Duodenal mucosa (tissue), 2 donors: Measurements from ENCODE around the gene STH.
"Not testable (repeated sequence)": the region's sequence is repeated elsewhere in the genome, so short reads cannot be mapped to it uniquely, and the experiment has no call there.

Source experiments
- H3K27ac ChIP-seq: one replicate; pipeline ENCODE4 v1.7.0; 2013; ENCODE audit warnings: low read depth, low read length
- H3K27me3 ChIP-seq, 2 donors: one replicate each; pipeline ENCODE4 v1.7.0; 2013; ENCODE audit warnings: low read length in 2 of 2, control low read depth in 1 of 2; ENCODE audit not compliant: insufficient read depth in 2 of 2, control insufficient read depth in 1 of 2
- H3K36me3 ChIP-seq, 2 donors: one replicate each; pipeline ENCODE4 v1.7.0; 2013; ENCODE audit warnings: low read length in 2 of 2, control low read depth in 1 of 2; ENCODE audit not compliant: insufficient read depth in 2 of 2, control insufficient read depth in 1 of 2
- H3K4me1 ChIP-seq, 2 donors: one replicate each; pipeline ENCODE4 v1.7.0; 2013; ENCODE audit warnings: low read length in 2 of 2, control low read depth in 1 of 2; ENCODE audit not compliant: insufficient read depth in 2 of 2, control insufficient read depth in 1 of 2
- H3K4me3 ChIP-seq, 2 donors: one replicate each; pipeline ENCODE4 v1.7.0; 2013; ENCODE audit warnings: low read length in 2 of 2, low read depth in 1 of 2
- H3K9ac ChIP-seq, 2 donors: one replicate each; pipeline ENCODE4 v1.7.0; 2013; ENCODE audit warnings: low read length in 2 of 2, low read depth in 1 of 2
- H3K9me3 ChIP-seq, 2 donors: one replicate each; pipeline ENCODE4 v1.7.0; 2013; ENCODE audit warnings: low read length in 2 of 2, control low read depth in 1 of 2; ENCODE audit not compliant: control insufficient read depth in 1 of 2

STH gene

DNA sequence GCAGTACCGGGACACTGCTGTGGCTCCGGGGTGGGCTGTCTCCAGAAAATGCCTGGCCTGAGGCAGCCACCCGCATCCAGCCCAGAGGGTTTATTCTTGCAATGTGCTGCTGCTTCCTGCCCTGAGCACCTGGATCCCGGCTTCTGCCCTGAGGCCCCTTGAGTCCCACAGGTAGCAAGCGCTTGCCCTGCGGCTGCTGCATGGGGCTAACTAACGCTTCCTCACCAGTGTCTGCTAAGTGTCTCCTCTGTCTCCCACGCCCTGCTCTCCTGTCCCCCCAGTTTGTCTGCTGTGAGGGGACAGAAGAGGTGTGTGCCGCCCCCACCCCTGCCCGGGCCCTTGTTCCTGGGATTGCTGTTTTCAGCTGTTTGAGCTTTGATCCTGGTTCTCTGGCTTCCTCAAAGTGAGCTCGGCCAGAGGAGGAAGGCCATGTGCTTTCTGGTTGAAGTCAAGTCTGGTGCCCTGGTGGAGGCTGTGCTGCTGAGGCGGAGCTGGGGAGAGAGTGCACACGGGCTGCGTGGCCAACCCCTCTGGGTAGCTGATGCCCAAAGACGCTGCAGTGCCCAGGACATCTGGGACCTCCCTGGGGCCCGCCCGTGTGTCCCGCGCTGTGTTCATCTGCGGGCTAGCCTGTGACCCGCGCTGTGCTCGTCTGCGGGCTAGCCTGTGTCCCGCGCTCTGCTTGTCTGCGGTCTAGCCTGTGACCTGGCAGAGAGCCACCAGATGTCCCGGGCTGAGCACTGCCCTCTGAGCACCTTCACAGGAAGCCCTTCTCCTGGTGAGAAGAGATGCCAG lies 12.9 kb downstream of the STH start:
- Histone ChIP-seq H3K36me3 (no peaks in the 10 kb centered on the region), H3K27me3 (no peaks in the 10 kb centered on the region), H3K9ac (no peak overlapping the region), H3K4me3 (no peak overlapping the region), H3K27ac (no peak overlapping the region), H3K9me3 (no peaks in the 10 kb centered on the region), H3K4me1 (no peaks in the 10 kb centered on the region)

DNA sequence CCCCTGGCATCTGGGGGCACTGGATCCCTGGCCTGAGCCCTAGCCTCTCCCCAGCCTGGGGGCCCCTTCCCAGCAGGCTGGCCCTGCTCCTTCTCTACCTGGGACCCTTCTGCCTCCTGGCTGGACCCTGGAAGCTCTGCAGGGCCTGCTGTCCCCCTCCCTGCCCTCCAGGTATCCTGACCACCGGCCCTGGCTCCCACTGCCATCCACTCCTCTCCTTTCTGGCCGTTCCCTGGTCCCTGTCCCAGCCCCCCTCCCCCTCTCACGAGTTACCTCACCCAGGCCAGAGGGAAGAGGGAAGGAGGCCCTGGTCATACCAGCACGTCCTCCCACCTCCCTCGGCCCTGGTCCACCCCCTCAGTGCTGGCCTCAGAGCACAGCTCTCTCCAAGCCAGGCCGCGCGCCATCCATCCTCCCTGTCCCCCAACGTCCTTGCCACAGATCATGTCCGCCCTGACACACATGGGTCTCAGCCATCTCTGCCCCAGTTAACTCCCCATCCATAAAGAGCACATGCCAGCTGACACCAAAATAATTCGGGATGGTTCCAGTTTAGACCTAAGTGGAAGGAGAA lies 13.5 kb downstream of the STH start:
- Histone ChIP-seq H3K27ac (no peak overlapping the region), H3K4me3 (no peak overlapping the region), H3K9ac (no peak overlapping the region), H3K4me1 (no peaks in the 10 kb centered on the region), H3K9me3 (no peaks in the 10 kb centered on the region), H3K27me3 (no peaks in the 10 kb centered on the region), H3K36me3 (no peaks in the 10 kb centered on the region)

DNA sequence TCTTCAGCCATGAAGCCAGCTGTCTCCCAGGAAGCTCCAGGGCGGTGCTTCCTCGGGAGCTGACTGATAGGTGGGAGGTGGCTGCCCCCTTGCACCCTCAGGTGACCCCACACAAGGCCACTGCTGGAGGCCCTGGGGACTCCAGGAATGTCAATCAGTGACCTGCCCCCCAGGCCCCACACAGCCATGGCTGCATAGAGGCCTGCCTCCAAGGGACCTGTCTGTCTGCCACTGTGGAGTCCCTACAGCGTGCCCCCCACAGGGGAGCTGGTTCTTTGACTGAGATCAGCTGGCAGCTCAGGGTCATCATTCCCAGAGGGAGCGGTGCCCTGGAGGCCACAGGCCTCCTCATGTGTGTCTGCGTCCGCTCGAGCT lies 14.1 kb downstream of the STH start:
- no peak overlapping the region for H3K9ac ChIP-seq
- no peaks in the 10 kb centered on the region for H3K36me3 ChIP-seq
- H3K27ac ChIP-seq = no peak overlapping the region
- H3K9me3 ChIP-seq = no peaks in the 10 kb centered on the region
- no peaks in the 10 kb centered on the region for H3K4me1 ChIP-seq
- no peak overlapping the region for H3K4me3 ChIP-seq
- H3K27me3 ChIP-seq = no peaks in the 10 kb centered on the region

DNA sequence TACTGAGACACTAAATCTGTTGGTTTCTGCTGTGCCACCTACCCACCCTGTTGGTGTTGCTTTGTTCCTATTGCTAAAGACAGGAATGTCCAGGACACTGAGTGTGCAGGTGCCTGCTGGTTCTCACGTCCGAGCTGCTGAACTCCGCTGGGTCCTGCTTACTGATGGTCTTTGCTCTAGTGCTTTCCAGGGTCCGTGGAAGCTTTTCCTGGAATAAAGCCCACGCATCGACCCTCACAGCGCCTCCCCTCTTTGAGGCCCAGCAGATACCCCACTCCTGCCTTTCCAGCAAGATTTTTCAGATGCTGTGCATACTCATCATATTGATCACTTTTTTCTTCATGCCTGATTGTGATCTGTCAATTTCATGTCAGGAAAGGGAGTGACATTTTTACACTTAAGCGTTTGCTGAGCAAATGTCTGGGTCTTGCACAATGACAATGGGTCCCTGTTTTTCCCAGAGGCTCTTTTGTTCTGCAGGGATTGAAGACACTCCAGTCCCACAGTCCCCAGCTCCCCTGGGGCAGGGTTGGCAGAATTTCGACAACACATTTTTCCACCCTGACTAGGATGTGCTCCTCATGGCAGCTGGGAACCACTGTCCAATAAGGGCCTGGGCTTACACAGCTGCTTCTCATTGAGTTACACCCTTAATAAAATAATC lies 14.6 kb downstream of the STH start:
- H3K36me3 ChIP-seq = no peaks in the 10 kb centered on the region
- H3K9ac ChIP-seq = no peak overlapping the region
- no peaks in the 10 kb centered on the region for H3K9me3 ChIP-seq
- H3K4me3 ChIP-seq = no peak overlapping the region
- H3K4me1 ChIP-seq = no peaks in the 10 kb centered on the region
- no peaks in the 10 kb centered on the region for H3K27me3 ChIP-seq
- no peak overlapping the region for H3K27ac ChIP-seq

DNA sequence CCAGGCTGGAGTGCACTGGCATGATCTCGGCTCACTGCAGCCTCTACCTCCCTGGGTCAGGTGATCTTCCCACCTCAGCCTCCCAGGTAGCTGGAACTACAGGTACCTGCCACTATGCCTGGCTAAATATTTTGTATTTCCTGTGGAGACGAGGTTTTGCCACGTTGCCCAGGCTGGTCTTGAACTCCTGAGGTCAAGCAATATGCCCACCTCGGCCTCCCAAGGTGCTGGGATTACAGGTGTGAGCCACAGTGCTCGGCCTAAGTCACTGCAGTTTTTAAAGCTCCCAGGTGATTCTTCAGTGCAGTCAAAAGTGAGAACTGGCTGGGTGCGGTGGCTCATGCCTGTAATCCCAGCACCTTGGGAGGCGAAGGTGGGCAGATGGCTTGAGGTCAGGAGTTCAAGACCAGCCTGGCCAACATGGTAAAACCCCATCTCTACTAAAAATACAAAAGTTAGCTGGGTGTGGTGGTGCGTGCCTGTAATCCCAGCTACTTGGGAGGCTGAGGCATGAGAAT lies 20.4 kb downstream of the STH start:
- not testable (repeated sequence) for H3K27ac ChIP-seq

DNA sequence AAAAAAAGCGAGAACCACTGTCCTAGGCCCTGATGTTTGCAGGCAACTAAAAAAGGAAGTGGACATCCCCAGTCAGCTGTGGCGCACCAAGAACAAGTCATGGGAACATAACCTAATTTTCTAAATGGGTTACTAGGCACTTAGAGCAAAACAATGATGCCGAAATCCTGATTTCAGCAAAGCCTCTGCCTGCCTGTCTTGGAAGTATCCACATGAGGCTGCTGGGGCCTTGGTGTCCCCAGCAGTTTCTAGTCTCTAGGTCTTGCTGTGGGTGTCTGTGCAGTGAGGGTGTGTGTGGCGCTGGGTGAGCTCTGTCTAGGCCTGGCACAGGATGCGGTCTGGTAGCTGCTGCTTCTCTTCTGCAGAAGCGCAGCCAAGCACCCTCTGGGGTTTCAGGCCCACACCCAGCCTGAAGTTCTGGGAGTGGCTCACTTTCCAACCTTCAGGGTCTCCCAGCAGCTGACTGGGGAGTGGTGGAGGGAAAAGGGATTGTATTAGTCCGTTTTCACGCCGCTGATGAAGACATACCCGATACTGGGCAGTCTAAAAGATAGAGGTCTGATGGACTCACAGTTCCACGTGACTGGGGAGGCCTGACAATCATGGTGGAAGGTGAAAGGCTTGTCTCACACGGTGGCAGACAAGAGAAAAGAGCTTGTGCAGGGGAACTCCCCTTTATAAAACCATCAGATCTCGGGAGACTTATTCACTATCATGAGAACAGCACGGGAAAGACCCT lies 21.1 kb downstream of the STH start:
- H3K9me3 ChIP-seq = no peaks in the 10 kb centered on the region
- no peaks in the 10 kb centered on the region for H3K27me3 ChIP-seq
- no peak overlapping the region for H3K27ac ChIP-seq
- no peak overlapping the region for H3K4me3 ChIP-seq
- H3K4me1 ChIP-seq = no peaks in the 10 kb centered on the region
- peaks cover 0 to 3% of the 10 kb centered on the region in 2 donors for H3K36me3 ChIP-seq
- no peak overlapping the region for H3K9ac ChIP-seq

More for the DNA sequence above, 20.4 kb downstream of the STH start:
- not testable (repeated sequence) for H3K4me3 ChIP-seq, H3K9ac ChIP-seq, H3K4me1 ChIP-seq, H3K9me3 ChIP-seq, H3K27me3 ChIP-seq, H3K36me3 ChIP-seq

DNA sequence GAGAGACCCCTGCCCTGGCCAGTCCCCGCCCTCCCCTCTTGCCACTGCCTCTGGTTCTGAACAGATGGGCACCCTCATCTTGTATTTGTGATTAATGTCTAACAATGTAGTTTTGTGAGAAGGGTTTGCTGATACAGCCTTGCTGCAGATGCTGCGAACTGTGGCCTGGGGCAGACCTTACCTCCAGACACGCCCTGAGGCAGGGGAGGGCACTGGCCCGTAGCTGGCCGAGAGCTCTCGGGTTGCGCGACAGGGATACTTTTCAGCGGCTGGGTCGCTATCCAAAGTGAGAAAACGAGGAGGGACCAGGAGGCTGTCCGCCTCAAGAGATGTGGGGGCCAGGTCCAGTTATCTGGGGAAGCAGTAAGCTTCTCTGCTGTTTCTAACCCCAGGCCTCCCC lies 21.9 kb downstream of the STH start:
- peaks cover 0 to 7% of the 10 kb centered on the region in 2 donors for H3K36me3 ChIP-seq
- no peaks in the 10 kb centered on the region for H3K9me3 ChIP-seq
- H3K4me1 ChIP-seq = peaks cover 0 to 3% of the 10 kb centered on the region in 2 donors
- no peak overlapping the region for H3K27ac ChIP-seq
- H3K27me3 ChIP-seq = no peaks in the 10 kb centered on the region
- H3K4me3 ChIP-seq = no peak overlapping the region
- H3K9ac ChIP-seq = no peak overlapping the region

DNA sequence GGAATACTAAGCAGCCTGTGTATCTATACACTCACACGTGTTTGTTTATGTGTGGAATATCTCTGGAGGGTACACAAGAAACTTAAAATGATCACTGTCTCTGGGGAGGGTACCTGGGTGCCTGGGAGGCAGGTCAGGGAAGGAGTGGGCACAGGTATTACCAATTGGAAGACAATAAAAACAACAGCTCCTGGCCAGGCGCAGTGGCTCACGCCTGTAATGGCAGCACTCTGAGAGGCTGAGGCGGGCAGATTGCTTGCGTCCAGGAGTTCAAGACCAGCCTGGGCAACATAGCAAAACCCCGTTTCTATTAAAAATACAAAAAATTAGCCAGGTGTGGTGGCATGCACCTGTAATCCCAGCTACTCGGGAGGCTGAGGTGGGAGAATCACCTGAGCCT lies 24.3 kb downstream of the STH start:
- H3K4me3 ChIP-seq, H3K9ac ChIP-seq, H3K4me1 ChIP-seq, H3K27me3 ChIP-seq, H3K9me3 ChIP-seq, H3K27ac ChIP-seq: not testable (repeated sequence)
- peaks cover 4 to 14% of the 10 kb centered on the region in 2 donors for H3K36me3 ChIP-seq

DNA sequence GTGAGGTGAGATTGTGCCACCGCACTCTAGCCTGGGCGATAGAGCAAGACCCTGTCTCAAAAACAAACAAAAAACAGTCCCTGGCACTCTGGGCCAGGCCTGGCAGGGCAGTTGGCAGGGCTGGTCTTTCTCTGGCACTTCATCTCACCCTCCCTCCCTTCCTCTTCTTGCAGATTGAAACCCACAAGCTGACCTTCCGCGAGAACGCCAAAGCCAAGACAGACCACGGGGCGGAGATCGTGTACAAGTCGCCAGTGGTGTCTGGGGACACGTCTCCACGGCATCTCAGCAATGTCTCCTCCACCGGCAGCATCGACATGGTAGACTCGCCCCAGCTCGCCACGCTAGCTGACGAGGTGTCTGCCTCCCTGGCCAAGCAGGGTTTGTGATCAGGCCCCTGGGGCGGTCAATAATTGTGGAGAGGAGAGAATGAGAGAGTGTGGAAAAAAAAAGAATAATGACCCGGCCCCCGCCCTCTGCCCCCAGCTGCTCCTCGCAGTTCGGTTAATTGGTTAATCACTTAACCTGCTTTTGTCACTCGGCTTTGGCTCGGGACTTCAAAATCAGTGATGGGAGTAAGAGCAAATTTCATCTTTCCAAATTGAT lies 24.8 kb downstream of the STH start:
- no peaks in the 10 kb centered on the region for H3K27me3 ChIP-seq
- peaks cover 0 to 3% of the 10 kb centered on the region in 2 donors for H3K4me1 ChIP-seq
- H3K9me3 ChIP-seq = no peaks in the 10 kb centered on the region
- H3K9ac ChIP-seq = no peak overlapping the region
- peaks cover 7 to 15% of the 10 kb centered on the region in 2 donors for H3K36me3 ChIP-seq
- H3K27ac ChIP-seq = no peak overlapping the region
- no peak overlapping the region for H3K4me3 ChIP-seq
